A673 (cell line): ENCODE data around the gene INPP1. TPM values are rescaled to one million over a fixed set of nuclear protein-coding genes. Genes with fewer than 3 reads are reported as not detected.

ENCODE experiments used
- BruUV-seq: library from RNA; stranded (reverse); fragments of 400-500 nt; replicated peaks from 2 replicates; lab custom pipeline; 2021; lab: Mats Ljungman, UMichigan
- CTCF ChIA-PET: fragments of 300-600 bp; sonication (Branson Sonifier 250); formaldehyde crosslinking; loops from one replicate; lab custom pipeline; 2022; ENCODE audit warnings: antibody characterized with exemption; lab: Charles Lee
- POLR2A ChIA-PET: fragments of 300-600 bp; sonication (Branson Sonifier 250); formaldehyde crosslinking; loops from one replicate; lab custom pipeline; 2022; ENCODE audit warnings: antibody characterized with exemption; ENCODE audit not compliant: low non-redundant PET; lab: Charles Lee
- DNase-seq: peaks from one replicate; pipeline ENCODE4 v3.0.0-alpha.2; 2015; ENCODE audit warnings: low spot score
- H3K27ac ChIP-seq: fragments of 200-600 bp; sonication (generic); 2 replicates; pipeline ENCODE4 v1.5.1; 2016; ENCODE audit warnings: mixed run types, low read depth, mild to moderate bottlenecking, mixed read lengths, antibody characterized with exemption, low read length; ENCODE audit not compliant: poor library complexity, severe bottlenecking
- H3K27me3 ChIP-seq: fragments of 200-600 bp; sonication (generic); replicated peaks from 2 replicates; pipeline ENCODE4 v1.6.1; 2017; ENCODE audit warnings: mixed run types, low read depth, mild to moderate bottlenecking, mixed read lengths, antibody characterized with exemption, low read length; ENCODE audit not compliant: insufficient read depth, poor library complexity
- H3K36me3 ChIP-seq: fragments of 200-600 bp; sonication (generic); 2 replicates; pipeline ENCODE4 v1.6.1; 2016; ENCODE audit warnings: mixed run types, mild to moderate bottlenecking, mixed read lengths, antibody characterized with exemption, low read length; ENCODE audit not compliant: insufficient read depth, poor library complexity, severe bottlenecking
- H3K4me1 ChIP-seq: fragments of 200-600 bp; sonication (generic); 2 replicates; pipeline ENCODE4 v1.6.1; 2017; ENCODE audit warnings: mixed run types, mild to moderate bottlenecking, mixed read lengths, antibody characterized with exemption, low read length; ENCODE audit not compliant: insufficient read depth, poor library complexity, severe bottlenecking
- H3K4me3 ChIP-seq: fragments of 200-600 bp; sonication (generic); 2 replicates; pipeline ENCODE4 v1.5.1; 2016; ENCODE audit warnings: low read depth, mixed run types, mild to moderate bottlenecking, mixed read lengths, low read length; ENCODE audit not compliant: poor library complexity, severe bottlenecking
- H3K9me3 ChIP-seq: fragments of 200-600 bp; sonication (generic); 2 replicates; pipeline ENCODE4 v1.6.1; 2016; ENCODE audit warnings: mixed run types, low read depth, mild to moderate bottlenecking, mixed read lengths, antibody characterized with exemption, low read length; ENCODE audit not compliant: poor library complexity, severe bottlenecking
- CTCF ChIP-seq: fragments of 300-800, 200-600 bp; sonication (generic); conservative IDR thresholded peaks from 2 replicates; pipeline ENCODE4 v1.5.1; 2017; ENCODE audit warnings: low read depth, mild to moderate bottlenecking, antibody characterized with exemption, low read length, moderate library complexity, mixed read lengths
- EZH2 ChIP-seq: fragments of 200-600 bp; sonication (generic); IDR thresholded peaks from 2 replicates; pipeline ENCODE4 v1.6.1; 2017; ENCODE audit warnings: borderline replicate concordance, low read depth, mild to moderate bottlenecking, mixed read lengths, antibody characterized with exemption, low read length; ENCODE audit not compliant: poor library complexity, severe bottlenecking
- intact Hi-C: fragments of 100-400 bp; cut with micrococcal nuclease; formaldehyde crosslinking; loops from one replicate; pipeline ENCODE4 v1.10.0; 2022; ENCODE audit not compliant: unreplicated experiment
- total RNA-seq: library from RNA; stranded (reverse); gene quantifications from 2 replicates; pipeline ENCODE4 v1.2.3, GENCODE V29; 2021

Gene INPP1
- total RNA-seq, 1 experiment from 2014 or later, result 3.9 TPM

GRCh38 chr2:190405070-190405469 is 61.7 kb downstream of the INPP1 start:
- Histone ChIP-seq H3K27me3 (no peaks in the 10 kb centered on the region), H3K4me3 (no peak overlapping the region), H3K36me3 (no peaks in the 10 kb centered on the region), H3K27ac (no peak overlapping the region), H3K9me3 (no peaks in the 10 kb centered on the region), H3K4me1 (peaks cover 9% of the 10 kb centered on the region)
- DNase-seq, result no peak
- no TSS peak for BruUV-seq
- intact Hi-C loops, result loop anchor here (10.0 kb wide), 1 partner anchor 280 kb away; no protein-coding TSS in a partner anchor
- no peak for TF ChIP-seq CTCF
- no peak for TF ChIP-seq EZH2
- ChIA-PET CTCF (no interaction called here), POLR2A (no interaction called here)

GRCh38 chr2:190405995-190406394 is 62.6 kb downstream of the INPP1 start:
- no peaks in the 10 kb centered on the region for H3K9me3 ChIP-seq
- TF ChIP-seq CTCF (no peak), EZH2 (no peak)
- no peak overlapping the region for H3K27ac ChIP-seq
- ChIA-PET CTCF (no interaction called here), POLR2A (no interaction called here)
- intact Hi-C loops, result loop anchor here (10.0 kb wide), 1 partner anchor 279 kb away; no protein-coding TSS in a partner anchor
- H3K36me3 ChIP-seq, result no peaks in the 10 kb centered on the region
- DNase-seq, result no peak
- H3K4me1 ChIP-seq, result peaks cover 9% of the 10 kb centered on the region
- H3K27me3 ChIP-seq, result no peaks in the 10 kb centered on the region
- no TSS peak for BruUV-seq
- no peak overlapping the region for H3K4me3 ChIP-seq

DNA sequence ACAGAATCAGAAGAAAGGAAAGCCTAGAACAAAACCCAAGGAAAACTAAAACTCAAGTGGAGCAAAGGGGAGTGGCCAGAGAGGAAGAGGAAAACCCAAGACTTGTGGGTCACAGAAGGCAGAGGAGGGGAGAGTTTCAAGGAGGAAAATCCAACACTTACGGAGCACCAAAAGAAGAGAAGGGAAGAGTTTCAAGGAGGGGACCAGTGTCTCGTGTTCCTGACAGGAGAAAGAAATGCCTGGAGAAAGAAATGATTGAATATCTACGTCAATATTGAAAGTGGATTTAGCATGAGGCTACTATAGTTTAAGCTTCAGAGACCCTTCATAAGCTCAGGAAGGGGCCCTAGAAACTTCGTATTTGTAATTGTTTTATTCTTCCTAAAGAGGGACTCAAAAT is 63.4 kb downstream of the INPP1 start:
- DNase-seq, result no peak
- H3K36me3 ChIP-seq, result no peaks in the 10 kb centered on the region
- TF ChIP-seq EZH2 (no peak), CTCF (no peak)
- BruUV-seq, result no TSS peak
- peak overlapping the region; percentile 65 for H3K4me3 ChIP-seq
- peaks cover 9% of the 10 kb centered on the region for H3K4me1 ChIP-seq
- no peaks in the 10 kb centered on the region for H3K27me3 ChIP-seq
- intact Hi-C loops, result loop anchor here (10.0 kb wide), 1 partner anchor 278 kb away; no protein-coding TSS in a partner anchor
- no peaks in the 10 kb centered on the region for H3K9me3 ChIP-seq
- CTCF ChIA-PET, result no interaction called here
- no peak overlapping the region for H3K27ac ChIP-seq
- POLR2A ChIA-PET, result no interaction called here
